Measurements from ENCODE around the gene PELI1.

GRCh38 chr2:64175419-64176197, 31.4 kb upstream of the PELI1 start:
- TF ChIP-seq, protein P1, sequence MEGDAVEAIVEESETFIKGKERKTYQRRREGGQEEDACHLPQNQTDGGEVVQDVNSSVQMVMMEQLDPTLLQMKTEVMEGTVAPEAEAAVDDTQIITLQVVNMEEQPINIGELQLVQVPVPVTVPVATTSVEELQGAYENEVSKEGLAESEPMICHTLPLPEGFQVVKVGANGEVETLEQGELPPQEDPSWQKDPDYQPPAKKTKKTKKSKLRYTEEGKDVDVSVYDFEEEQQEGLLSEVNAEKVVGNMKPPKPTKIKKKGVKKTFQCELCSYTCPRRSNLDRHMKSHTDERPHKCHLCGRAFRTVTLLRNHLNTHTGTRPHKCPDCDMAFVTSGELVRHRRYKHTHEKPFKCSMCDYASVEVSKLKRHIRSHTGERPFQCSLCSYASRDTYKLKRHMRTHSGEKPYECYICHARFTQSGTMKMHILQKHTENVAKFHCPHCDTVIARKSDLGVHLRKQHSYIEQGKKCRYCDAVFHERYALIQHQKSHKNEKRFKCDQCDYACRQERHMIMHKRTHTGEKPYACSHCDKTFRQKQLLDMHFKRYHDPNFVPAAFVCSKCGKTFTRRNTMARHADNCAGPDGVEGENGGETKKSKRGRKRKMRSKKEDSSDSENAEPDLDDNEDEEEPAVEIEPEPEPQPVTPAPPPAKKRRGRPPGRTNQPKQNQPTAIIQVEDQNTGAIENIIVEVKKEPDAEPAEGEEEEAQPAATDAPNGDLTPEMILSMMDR (conservative IDR thresholded peaks at IDR 0.05 in 1 of 2, IDR thresholded peaks at IDR 0.05 in 1 of 2; ENCODE audit: low read depth in 1 of 2, low read length in 2 of 2), result no peak
- no peak for TF ChIP-seq EZH2 (IDR thresholded peaks at IDR 0.05; ENCODE audit: low read length, missing control alignments)

Data from fibroblast of lung (primary cell).